NCI-H146 (cell line): ENCODE measurements around the gene MRPS34.

Source experiments
- DNase-seq: peaks from one replicate; lab custom pipeline; 2025; lab: John Stamatoyannopoulos, UW

The MRPS34 gene

GRCh38 chr16:1727651-1728624 is 45.0 kb downstream of the MRPS34 start:
- no peak for DNase-seq

GRCh38 chr16:1726661-1727502 is 46.1 kb downstream of the MRPS34 start:
- DNase-seq = no peak

DNA sequence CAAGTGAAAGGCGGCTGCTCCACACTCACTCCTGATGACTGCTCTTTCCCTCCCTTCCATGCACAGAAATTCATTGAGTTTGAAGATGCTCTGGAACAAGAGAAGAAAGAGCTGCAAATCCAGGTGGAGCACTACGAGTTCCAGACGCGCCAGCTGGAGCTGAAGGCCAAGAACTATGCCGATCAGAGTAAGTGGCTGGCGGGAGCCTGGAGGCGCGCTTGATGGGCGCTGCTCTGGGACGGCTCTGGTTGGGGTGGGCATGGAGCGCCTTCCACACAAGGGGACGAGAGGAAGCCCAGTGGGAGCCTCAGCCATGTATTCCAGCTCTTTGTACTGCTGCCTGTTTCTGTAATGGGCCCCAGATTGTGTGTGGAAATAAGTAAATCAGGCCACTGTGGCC is 48.4 kb downstream of the MRPS34 start:
- no peak for DNase-seq

- DNase-seq = peak; percentile 26
Observed at GRCh38 chr16:1723450-1724147, 49.3 kb downstream of the MRPS34 start.
